Gastrocnemius medialis (tissue), 4 donors: ENCODE results near the gene SPRED2. TPM values are rescaled to one million over a fixed set of nuclear protein-coding genes. Genes with fewer than 3 reads are reported as not detected.

Experiments used
- ATAC-seq, 2 donors: fragments of 150-250 bp; one replicate each; pipeline ENCODE4 v1.9.1; 2016
- DNase-seq, 2 donors: peaks; one replicate each; pipeline ENCODE4 v3.0.0-alpha.2; 2019
- H3K27ac ChIP-seq, 4 donors: fragments of 200-600 bp; sonication (generic); 1 replicate in 1 of 4; 2 replicates in 3 of 4; pipeline ENCODE4 v1.5.1; 2016 to 2018; ENCODE audit warnings: mild to moderate bottlenecking in 2 of 4, moderate library complexity in 1 of 4
- H3K27me3 ChIP-seq, 3 donors: fragments of 200-600 bp; sonication (generic) in 2 of 3; 1 replicate in 1 of 3; 2 replicates in 2 of 3; pipeline versions ENCODE4 v1.5.1 to v1.6.0; 2016 to 2019; ENCODE audit warnings: mild to moderate bottlenecking in 1 of 3, moderate library complexity in 1 of 3
- H3K36me3 ChIP-seq, 2 donors: fragments of 200-600 bp; sonication (generic) in 1 of 2; one replicate each; pipeline ENCODE4 v1.5.1; 2017 to 2018
- H3K4me1 ChIP-seq, 2 donors: fragments of 200-600 bp; sonication (generic) in 1 of 2; one replicate each; pipeline ENCODE4 v1.5.1; 2016 to 2017; ENCODE audit warnings: mild to moderate bottlenecking in 2 of 2
- H3K4me3 ChIP-seq, 4 donors: fragments of 200-600 bp; sonication (generic) in 3 of 4; 1 replicate in 1 of 4; 2 replicates in 3 of 4; pipeline ENCODE4 v1.5.1; 2016 to 2019; ENCODE audit warnings: mild to moderate bottlenecking in 2 of 4
- H3K9me3 ChIP-seq, 3 donors: fragments of 200-600 bp; sonication (generic) in 2 of 3; 1 replicate in 1 of 3; 2 replicates in 2 of 3; pipeline ENCODE4 v1.5.1; 2016 to 2019
- CTCF ChIP-seq, 5 experiments: fragments of 450-650 bp in 3 of 5; fragments of 200-600 bp in 2 of 5; sonication (generic) in 2 of 5; IDR thresholded peaks in 4 of 5; conservative IDR thresholded peaks in 1 of 5; 1 replicate in 4 of 5; 2 replicates in 1 of 5; pipeline ENCODE4 v1.5.1; 2016 to 2019; ENCODE audit warnings: antibody characterized with exemption in 5 of 5, mild to moderate bottlenecking in 3 of 5, moderate library complexity in 3 of 5
- POLR2A ChIP-seq, 2 donors: fragments of 450-650 bp; IDR thresholded peaks; one replicate each; pipeline ENCODE4 v1.6.1; 2017; ENCODE audit warnings: antibody characterized with exemption in 2 of 2, mild to moderate bottlenecking in 2 of 2, moderate library complexity in 2 of 2
- in situ Hi-C, 4 donors: fragments of 200-750 bp; cut with MboI; loops; one replicate each; pipeline versions ENCODE4 v1.15.0 to v1.8.0; 2017; ENCODE audit warnings: low sequenced_read_pairs in 4 of 4
- intact Hi-C: fragments of 100-400 bp; cut with DNase I; formaldehyde crosslinking; loops from one replicate; pipeline ENCODE4 v1.15.1; 2023; ENCODE audit warnings: low total_unique reads
- total RNA-seq, 4 donors: library from RNA; depleted of rRNA; stranded (reverse); fragments of >200 nt; gene quantifications; one replicate each; pipeline versions ENCODE4 v1.1.0 to v1.2.3, GENCODE V29; 2016

The SPRED2 gene
- total RNA-seq, 4 donors from 2014 or later: 4.1 to 12.5 (median 7.4) TPM

- H3K4me1 ChIP-seq: peaks cover 18 to 34% of the 10 kb centered on the region in 2 donors
- intact Hi-C loops (loop anchor here (5.0 kb wide), 1 partner anchor 62 kb away; the partner anchor contains the start of gene SPRED2), in situ Hi-C loops (no loop called here)
- H3K27ac ChIP-seq: peak overlapping the region in 3 of 4 donors; percentile 41 to 58 (median 46)
- H3K9me3 ChIP-seq: no peaks in the 10 kb centered on the region
- TF ChIP-seq POLR2A (IDR thresholded peaks at IDR 0.05): no peak
- no peak for TF ChIP-seq CTCF (IDR thresholded peaks at IDR 0.05 in 4 of 5, conservative IDR thresholded peaks at IDR 0.05 in 1 of 5)
- DNase-seq: peak in 1 of 2 donors; percentile 33
- no peaks in the 10 kb centered on the region for H3K27me3 ChIP-seq
- ATAC-seq: peak; percentile 57 to 77
- H3K4me3 ChIP-seq: no peak overlapping the region
- H3K36me3 ChIP-seq: no peaks in the 10 kb centered on the region
Observed at GRCh38 chr2:65370387-65371073, 61.9 kb downstream of the SPRED2 start.

GRCh38 chr2:65369980-65370379 lies 62.4 kb downstream of the SPRED2 start:
- Histone ChIP-seq H3K4me1 (peaks cover 18 to 39% of the 10 kb centered on the region in 2 donors), H3K27me3 (no peaks in the 10 kb centered on the region), H3K36me3 (no peaks in the 10 kb centered on the region), H3K9me3 (no peaks in the 10 kb centered on the region), H3K4me3 (no peak overlapping the region), H3K27ac (peak overlapping the region in 2 of 4 donors; percentile 41 to 58)
- no peak for ATAC-seq
- TF ChIP-seq CTCF (IDR thresholded peaks at IDR 0.05 in 4 of 5, conservative IDR thresholded peaks at IDR 0.05 in 1 of 5): no peak
- TF ChIP-seq POLR2A (IDR thresholded peaks at IDR 0.05): no peak
- no peak for DNase-seq
- in situ Hi-C loops: no loop called here
- intact Hi-C loops: loop anchor here (5.0 kb wide), 1 partner anchor 62 kb away; the partner anchor contains the start of gene SPRED2

GRCh38 chr2:65369574-65369973 lies 62.8 kb downstream of the SPRED2 start:
- no peaks in the 10 kb centered on the region for H3K36me3 ChIP-seq
- H3K9me3 ChIP-seq: no peaks in the 10 kb centered on the region
- peaks cover 16 to 39% of the 10 kb centered on the region in 2 donors for H3K4me1 ChIP-seq
- no peak for ATAC-seq
- intact Hi-C loops: no loop called here
- no peak overlapping the region for H3K27ac ChIP-seq
- DNase-seq: no peak
- no peak overlapping the region for H3K4me3 ChIP-seq
- H3K27me3 ChIP-seq: no peaks in the 10 kb centered on the region
- in situ Hi-C loops: no loop called here
- TF ChIP-seq CTCF (IDR thresholded peaks at IDR 0.05 in 4 of 5, conservative IDR thresholded peaks at IDR 0.05 in 1 of 5) (no peak), POLR2A (IDR thresholded peaks at IDR 0.05) (no peak)

- Histone ChIP-seq H3K27ac (no peak overlapping the region), H3K4me1 (peaks cover 13 to 39% of the 10 kb centered on the region in 2 donors), H3K9me3 (no peaks in the 10 kb centered on the region), H3K4me3 (no peak overlapping the region), H3K27me3 (no peaks in the 10 kb centered on the region), H3K36me3 (no peaks in the 10 kb centered on the region)
- TF ChIP-seq POLR2A (IDR thresholded peaks at IDR 0.05) (no peak), CTCF (IDR thresholded peaks at IDR 0.05 in 4 of 5, conservative IDR thresholded peaks at IDR 0.05 in 1 of 5) (no peak)
- intact Hi-C loops: no loop called here
- no peak for DNase-seq
- ATAC-seq: no peak
- in situ Hi-C loops: no loop called here
Observed at GRCh38 chr2:65368468-65368867, 63.9 kb downstream of the SPRED2 start.
